Activated T-cell treated with anti-CD3 and anti-CD28 coated beads, Interleukin-2, amount 50 U/mL, for 1 hour (primary cell): ENCODE results near the gene FURIN.
"Not testable (repeated sequence)": the region's sequence is repeated elsewhere in the genome, so short reads cannot be mapped to it uniquely, and the experiment has no call there.

Source experiments
- DNase-seq: peaks from one replicate; pipeline ENCODE4 v3.0.0-alpha.2; 2020

The FURIN gene

DNA sequence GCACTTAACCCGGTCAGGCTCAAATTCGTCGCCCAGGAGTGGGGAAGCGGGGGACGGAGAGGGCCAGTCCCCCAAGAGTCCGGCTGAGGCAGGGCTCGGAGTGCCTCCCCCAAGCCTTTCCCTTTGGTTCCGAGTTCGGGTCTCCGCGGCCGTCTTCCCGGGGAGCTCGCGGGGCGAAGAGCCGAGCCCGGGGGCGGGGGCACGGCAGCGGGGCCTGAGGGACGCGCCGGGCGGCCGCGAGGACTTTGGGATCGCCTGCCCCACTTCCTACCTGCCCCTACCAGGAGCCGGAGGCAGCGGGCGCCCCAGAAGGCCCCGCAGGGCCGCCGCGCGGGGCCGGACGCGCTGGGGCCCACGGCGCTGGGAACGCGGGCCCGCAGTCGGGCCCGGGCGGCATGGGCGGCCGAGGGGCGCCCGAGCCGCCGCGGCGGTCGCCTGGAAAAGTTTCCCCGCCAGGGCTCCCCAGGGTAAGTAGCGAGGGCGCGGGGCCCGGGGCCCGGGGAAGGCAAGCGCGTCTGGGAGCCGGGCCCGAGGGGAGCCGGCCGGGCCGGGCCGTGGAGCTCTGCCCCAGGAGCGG, 2.8 kb downstream of the FURIN start:
- DNase-seq, result peak; percentile 68

DNA sequence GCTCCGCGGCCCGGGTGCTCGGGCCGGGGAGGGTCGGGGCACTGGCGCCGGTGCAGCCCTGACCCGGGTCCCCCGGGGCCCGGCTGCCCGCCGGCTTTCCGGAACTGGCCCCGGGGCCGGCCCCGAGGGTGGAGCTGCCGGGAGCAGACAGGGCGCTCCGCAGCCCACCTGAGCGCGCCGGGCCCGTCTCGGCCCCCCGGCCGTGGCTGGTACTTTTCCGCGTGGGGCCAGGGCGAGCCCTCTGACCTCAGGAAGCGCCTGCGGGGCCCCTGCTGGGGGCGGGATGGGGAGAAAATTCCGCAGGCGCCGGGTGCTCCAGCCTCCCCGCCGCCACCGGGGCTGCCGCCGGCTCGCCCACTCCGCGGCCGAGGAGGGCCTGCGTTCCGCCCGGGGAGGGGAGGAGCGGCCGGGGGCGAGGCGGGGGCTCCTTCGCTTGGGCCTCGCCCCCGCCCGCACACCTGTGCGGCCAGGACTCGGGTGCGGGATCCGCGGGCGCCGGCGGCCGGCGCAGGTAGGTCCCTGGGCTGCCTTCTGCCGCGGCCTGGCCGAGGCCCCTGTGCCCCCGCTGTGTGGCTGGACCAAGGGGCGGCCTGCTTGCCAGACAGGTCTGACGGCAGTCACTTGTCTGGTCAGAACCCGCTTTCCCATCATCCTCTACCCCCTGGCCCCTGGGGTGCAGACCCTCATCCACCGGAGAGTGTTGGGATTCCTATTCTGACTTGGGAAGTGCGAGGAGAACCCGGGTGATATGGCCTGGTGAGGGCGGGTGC, 3.5 kb downstream of the FURIN start:
- no peak for DNase-seq

DNA sequence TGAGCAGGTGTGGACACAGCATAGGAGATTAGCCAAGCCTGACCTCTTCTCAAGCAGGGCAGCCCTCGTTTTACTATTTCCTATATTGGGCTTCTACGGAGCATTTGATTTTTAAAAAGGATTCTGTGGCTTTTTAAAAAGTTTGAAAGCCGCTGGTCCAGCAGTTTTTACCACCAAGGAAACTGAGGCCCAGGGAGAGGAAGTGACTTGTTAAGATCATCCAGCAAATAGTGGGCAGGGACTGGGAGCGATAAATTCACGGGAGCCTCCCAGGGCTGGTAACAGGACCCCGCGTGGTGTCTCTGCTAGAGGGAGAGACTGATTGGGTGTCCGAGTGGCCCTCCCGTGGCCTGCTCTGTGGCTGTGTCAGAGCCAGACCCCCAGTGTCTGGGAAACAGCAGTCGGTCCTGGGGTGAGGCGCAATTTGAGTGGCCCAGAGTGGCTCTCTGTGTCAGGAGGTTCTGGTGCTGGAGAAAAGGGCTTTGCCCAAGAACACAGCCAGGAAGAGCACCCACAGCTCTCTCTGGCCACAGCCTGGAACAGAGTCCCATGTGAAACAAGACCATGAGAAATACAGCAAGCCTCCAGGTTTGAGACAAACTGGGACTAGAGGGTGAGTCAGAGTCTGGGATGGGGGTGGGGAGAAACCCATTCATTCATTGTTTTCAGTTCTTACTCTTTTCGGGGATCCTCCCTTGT, 4.2 kb downstream of the FURIN start:
- DNase-seq, result no peak

DNA sequence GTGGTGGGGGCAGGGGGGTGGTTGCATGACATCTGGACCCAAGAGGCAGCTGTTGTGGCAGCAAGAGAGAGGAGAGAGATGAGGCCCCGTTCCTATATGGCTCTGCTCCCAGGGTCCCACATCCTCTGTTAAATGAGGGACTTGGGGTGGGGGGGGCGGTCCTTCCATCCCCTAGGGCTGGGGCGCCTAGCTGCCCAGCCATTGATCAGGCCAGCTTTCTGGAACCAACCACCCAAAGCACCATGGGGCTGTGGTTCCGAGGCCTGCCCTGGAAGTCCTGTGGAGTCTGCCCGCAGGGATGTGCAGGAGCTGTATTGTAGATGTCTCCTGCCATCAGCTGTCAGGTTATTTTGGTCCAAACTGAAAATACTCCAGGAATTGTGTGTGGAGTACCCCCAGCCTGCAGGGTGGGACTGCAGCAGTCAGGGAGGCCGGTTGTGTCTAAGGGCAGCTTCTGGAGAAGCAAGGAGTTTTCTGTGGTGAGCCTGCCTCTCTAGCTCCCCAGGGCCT, 5.2 kb downstream of the FURIN start:
- DNase-seq, result no peak

DNA sequence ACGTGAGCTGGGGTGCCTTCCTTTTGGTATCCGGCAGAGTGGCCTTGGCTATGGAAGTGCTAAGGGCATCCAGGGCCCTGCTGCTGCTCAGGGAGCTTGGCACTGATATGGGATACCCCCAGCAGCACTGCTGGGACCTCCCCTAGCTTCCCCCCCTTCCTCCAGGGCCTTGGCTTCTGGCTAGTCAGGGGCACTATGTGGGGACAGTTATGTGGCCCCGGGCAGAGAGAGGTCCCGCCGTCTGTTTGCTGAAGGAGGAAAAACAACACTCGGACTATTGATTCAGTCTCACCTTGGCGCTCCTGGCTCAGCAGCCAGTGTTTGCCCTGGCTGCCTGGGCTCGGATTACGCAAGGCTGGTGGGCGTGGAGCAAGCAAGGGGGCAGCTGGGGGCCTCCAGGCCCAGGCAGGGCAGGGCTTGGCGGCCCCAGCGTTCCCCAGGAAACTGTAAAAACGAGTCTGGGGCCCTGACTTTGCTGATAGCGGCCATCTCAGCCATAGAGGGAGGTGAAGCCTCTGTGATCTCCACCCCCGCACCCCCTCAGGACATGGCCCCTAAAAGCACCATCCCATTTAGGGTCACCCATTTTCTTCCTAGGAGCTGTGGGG, 5.7 kb downstream of the FURIN start:
- DNase-seq, result no peak

DNA sequence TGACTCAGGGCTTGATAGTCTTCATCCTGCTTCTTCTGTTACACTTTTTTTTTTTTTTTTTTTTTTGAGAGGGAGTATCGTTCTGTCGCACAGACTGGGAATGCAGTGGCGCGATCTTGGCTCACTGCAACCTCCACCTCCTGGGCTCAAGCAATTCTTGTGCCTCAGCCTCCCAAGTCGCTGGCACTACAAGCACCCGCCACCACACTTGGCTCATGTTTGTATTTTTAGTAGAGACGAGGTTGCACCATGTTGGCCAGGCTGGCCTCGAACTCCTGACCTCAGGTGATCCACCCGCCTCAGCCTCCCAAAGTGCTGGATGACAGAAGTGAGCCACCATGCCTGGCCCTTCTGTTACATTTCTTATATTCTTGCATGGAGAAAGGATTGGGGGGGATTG, 6.6 kb downstream of the FURIN start:
- DNase-seq, result not testable (repeated sequence)

DNA sequence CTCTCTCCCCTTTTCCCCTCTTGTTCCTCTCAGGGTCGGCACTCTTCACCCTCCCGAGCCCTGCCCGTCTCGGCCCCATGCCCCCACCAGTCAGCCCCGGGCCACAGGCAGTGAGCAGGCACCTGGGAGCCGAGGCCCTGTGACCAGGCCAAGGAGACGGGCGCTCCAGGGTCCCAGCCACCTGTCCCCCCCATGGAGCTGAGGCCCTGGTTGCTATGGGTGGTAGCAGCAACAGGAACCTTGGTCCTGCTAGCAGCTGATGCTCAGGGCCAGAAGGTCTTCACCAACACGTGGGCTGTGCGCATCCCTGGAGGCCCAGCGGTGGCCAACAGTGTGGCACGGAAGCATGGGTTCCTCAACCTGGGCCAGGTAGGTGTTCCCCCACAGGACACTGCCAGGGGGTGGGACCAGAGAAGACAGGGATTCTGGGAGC, 7.2 kb downstream of the FURIN start:
- no peak for DNase-seq

DNA sequence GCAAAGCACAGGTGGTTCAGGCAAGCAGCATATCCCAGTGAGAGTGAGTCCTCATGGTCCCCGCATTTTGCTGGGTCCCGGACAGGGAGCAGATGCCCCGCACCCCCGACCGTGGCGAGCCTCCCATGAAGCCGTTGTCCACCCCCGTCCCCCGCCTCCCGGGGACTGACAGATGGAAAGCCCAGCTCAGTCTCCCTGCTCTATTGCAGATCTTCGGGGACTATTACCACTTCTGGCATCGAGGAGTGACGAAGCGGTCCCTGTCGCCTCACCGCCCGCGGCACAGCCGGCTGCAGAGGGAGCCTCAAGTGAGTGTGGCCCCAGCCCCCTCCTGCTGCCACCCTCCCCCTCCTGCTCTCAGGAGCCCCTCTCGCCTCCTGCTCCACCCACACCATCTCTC, 7.7 kb downstream of the FURIN start:
- DNase-seq, result no peak

DNA sequence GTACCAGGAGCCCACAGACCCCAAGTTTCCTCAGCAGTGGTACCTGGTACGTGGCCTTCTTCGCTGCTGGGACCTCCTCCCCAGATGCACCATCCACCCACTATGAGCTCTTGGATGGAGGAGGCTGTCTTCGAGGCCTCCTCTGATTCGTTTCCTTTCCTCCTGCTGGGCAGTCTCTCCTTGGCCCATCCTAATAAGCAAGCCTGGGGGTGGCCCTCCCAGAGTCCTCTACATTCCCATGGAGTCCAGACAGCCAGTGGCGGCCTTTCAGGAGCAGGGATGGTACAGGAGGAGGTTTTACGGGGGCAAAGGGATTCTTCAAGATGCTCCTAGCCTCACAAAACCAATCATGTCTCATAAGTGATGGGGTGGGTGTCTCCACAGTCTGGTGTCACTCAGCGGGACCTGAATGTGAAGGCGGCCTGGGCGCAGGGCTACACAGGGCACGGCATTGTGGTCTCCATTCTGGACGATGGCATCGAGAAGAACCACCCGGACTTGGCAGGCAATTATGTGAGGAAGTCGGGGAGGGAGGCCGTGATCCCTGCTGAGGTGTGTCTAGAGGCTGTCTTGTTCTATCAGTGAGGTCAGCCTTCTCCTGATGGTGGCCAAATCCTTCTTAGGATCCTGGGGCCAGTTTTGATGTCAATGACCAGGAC, 8.3 kb downstream of the FURIN start:
- DNase-seq, result no peak

DNA sequence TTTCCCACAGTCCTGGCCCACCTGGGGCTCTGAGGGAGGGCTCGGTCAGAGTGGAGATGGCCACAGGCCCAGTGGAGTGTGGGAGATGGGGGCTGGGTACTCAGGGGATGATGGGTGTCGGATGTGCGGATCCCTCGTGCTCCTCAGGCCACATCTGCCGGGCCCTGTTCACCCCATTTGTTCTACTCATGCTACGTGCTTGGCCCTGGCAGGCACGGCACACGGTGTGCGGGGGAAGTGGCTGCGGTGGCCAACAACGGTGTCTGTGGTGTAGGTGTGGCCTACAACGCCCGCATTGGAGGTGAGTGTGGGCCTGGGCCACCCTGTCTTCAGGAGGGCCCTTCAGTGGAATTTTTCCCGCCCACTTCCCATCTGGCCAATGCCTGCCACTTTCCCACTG, 8.9 kb downstream of the FURIN start:
- no peak for DNase-seq

DNA sequence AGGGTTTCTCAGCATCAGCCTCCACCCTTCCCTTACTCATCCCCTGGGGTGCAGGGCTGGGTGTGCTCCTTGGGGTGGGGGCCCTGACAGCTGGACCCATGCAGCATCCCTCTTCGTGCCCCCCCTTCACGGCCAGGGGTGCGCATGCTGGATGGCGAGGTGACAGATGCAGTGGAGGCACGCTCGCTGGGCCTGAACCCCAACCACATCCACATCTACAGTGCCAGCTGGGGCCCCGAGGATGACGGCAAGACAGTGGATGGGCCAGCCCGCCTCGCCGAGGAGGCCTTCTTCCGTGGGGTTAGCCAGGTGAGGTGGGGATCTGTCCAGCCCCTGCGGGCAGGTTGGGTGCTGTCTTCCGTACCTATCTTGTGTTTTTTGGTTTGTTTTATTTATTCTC, 9.6 kb downstream of the FURIN start:
- no peak for DNase-seq

DNA sequence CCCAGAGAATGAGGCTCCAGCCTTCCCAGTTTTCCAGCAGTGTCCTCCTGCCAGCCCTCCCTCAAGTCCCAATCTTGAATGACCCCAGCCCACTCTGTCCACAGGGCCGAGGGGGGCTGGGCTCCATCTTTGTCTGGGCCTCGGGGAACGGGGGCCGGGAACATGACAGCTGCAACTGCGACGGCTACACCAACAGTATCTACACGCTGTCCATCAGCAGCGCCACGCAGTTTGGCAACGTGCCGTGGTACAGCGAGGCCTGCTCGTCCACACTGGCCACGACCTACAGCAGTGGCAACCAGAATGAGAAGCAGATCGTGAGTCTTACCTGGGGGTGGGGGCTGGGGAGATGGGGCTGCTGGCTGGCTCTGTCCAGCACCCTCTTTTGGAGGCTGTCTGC, 10.3 kb downstream of the FURIN start:
- DNase-seq, result no peak

DNA sequence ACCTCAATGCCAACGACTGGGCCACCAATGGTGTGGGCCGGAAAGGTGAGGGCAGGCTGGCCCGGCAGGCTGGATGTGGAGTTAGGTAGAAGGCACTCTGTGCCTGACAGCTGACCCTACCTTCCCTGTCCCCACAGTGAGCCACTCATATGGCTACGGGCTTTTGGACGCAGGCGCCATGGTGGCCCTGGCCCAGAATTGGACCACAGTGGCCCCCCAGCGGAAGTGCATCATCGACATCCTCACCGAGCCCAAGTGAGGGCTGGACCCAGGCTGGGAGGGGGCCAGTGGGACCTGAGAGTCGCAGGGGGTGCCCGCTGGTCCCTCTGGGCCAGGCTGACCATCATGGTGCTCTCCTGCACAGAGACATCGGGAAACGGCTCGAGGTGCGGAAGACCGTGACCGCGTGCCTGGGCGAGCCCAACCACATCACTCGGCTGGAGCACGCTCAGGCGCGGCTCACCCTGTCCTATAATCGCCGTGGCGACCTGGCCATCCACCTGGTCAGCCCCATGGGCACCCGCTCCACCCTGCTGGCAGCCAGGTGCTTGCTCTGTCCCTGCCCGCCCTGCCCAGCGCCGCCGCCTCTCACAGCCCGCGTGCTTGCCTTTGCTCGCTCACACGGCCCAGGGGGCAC, 11.5 kb downstream of the FURIN start:
- DNase-seq, result no peak

DNA sequence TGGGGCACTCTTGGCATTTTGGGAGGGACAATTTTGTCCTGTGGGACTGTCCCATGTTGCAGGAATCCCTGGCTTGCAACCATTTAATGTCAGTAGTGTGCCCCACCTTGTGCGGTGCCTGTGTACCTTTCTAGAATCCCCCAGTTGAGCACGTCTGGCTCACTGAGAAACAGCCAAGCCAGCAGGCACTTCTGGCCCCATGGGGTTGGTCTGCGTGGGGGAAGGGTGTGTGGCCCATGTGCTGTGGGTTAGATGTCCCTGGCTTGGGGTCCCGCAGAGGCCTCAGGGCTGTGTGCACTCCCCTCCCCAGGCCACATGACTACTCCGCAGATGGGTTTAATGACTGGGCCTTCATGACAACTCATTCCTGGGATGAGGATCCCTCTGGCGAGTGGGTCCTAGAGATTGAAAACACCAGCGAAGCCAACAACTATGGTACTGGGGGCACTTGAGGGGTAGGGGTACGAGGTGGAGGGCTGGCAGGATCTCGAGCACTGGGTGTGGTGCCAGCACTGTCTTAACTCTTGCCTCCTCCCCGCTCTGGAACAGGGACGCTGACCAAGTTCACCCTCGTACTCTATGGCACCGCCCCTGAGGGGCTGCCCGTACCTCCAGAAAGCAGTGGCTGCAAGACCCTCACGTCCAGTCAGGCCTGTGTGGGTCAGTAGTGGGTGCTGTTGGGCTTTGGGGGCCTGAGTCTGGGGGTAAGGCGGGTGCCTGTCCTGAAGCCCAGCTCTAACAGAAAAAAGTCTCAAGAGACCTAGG, 12.2 kb downstream of the FURIN start:
- DNase-seq, result no peak

DNA sequence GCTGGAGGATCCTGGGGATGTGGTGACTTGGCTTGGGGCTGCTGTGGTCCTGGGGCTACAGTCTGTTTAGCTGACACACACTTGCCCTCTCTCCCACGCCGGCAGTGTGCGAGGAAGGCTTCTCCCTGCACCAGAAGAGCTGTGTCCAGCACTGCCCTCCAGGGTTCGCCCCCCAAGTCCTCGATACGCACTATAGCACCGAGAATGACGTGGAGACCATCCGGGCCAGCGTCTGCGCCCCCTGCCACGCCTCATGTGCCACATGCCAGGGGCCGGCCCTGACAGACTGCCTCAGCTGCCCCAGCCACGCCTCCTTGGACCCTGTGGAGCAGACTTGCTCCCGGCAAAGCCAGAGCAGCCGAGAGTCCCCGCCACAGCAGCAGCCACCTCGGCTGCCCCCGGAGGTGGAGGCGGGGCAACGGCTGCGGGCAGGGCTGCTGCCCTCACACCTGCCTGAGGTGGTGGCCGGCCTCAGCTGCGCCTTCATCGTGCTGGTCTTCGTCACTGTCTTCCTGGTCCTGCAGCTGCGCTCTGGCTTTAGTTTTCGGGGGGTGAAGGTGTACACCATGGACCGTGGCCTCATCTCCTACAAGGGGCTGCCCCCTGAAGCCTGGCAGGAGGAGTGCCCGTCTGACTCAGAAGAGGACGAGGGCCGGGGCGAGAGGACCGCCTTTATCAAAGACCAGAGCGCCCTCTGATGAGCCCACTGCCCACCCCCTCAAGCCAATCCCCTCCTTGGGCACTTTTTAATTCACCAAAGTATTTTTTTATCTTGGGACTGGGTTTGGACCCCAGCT, 13.0 kb downstream of the FURIN start:
- DNase-seq, result no peak

DNA sequence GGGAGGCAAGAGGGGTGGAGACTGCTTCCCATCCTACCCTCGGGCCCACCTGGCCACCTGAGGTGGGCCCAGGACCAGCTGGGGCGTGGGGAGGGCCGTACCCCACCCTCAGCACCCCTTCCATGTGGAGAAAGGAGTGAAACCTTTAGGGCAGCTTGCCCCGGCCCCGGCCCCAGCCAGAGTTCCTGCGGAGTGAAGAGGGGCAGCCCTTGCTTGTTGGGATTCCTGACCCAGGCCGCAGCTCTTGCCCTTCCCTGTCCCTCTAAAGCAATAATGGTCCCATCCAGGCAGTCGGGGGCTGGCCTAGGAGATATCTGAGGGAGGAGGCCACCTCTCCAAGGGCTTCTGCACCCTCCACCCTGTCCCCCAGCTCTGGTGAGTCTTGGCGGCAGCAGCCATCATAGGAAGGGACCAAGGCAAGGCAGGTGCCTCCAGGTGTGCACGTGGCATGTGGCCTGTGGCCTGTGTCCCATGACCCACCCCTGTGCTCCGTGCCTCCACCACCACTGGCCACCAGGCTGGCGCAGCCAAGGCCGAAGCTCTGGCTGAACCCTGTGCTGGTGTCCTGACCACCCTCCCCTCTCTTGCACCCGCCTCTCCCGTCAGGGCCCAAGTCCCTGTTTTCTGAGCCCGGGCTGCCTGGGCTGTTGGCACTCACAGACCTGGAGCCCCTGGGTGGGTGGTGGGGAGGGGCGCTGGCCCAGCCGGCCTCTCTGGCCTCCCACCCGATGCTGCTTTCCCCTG, 13.8 kb downstream of the FURIN start:
- DNase-seq, result no peak

DNA sequence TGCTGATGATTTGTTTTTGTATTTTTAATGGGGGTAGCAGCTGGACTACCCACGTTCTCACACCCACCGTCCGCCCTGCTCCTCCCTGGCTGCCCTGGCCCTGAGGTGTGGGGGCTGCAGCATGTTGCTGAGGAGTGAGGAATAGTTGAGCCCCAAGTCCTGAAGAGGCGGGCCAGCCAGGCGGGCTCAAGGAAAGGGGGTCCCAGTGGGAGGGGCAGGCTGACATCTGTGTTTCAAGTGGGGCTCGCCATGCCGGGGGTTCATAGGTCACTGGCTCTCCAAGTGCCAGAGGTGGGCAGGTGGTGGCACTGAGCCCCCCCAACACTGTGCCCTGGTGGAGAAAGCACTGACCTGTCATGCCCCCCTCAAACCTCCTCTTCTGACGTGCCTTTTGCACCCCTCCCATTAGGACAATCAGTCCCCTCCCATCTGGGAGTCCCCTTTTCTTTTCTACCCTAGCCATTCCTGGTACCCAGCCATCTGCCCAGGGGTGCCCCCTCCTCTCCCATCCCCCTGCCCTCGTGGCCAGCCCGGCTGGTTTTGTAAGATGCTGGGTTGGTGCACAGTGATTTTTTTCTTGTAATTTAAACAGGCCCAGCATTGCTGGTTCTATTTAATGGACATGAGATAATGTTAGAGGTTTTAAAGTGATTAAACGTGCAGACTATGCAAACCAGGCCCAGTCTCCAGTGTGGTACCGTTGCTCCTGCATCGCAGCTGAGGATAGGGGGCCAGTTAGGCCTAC, 14.6 kb downstream of the FURIN start:
- no peak for DNase-seq

DNA sequence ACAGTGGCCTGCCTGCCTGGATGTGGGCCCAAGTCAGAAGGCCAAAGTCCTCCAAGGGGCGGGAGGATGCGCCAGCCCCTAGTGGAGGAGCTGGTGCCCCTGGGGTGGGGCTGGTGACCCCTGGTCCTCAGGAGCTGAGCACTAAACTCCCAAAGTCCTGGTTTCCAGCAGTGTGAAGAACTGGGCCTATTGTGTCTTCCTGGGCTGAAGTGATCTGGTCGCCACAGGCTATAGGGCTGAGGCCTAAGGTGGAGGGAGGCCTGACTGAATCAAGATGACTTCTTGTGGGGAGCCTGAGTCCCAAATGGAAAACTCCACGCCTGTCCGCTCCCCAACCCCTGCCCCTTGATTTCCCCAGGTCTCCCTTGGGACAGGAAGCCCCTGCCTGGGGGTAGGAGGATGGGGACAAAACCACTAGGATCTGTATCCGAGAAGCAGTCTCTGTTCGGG, 15.2 kb downstream of the FURIN start:
- no peak for DNase-seq

DNA sequence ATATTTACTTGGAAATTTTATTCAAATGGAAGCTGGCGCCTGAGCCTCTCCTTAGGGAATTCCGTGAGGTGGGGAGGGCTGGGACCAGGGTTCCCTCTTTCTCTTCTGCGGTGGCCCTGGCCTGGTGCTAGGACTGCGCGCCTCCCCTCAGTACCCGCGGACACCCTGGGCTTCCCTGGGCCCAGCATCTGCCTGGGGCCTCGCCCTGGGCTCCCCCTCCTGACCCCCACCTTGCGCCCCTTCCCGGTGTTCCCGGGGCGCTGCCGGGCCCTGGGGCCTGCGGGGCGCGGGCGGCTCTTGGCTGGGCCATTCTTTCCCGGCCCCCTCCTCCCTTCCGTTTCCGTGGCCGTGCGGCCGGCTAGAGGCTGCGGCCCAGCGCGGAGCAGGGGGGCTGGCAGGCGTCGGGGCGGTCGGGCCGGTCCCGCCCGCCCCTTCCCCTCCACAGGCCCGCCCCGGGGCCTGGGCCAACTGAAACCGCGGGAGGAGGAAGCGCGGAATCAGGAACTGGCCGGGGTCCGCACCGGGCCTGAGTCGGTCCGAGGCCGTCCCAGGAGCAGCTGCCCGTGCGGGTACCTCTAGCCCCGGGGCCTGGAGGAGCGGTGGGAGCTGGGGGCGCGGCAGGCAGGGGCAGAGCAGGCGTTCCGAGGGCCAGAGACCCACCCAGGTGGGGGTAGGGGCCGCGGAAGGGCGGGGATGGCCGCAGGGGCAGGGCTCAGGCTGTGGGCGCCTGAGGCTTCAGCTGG, 15.8 kb downstream of the FURIN start, which contains the start of gene FES:
TSS of gene FES (plus strand) at position 529 of the 743 bp plus-strand sequence. CDS start 542 bp downstream, outside the sequence.
- DNase-seq, result no peak
